Occipital lobe (tissue), 2 donors: Measurements from ENCODE around the gene CPAMD8. TPM values are rescaled to one million over a fixed set of nuclear protein-coding genes. Genes with fewer than 3 reads are reported as not detected.

Experiments
- small RNA-seq: library from RNA; depleted of rRNA; stranded (forward); fragments of <200 nt; gene quantifications from one replicate; pipeline ENCODE3, GENCODE V24; 2014
- total RNA-seq: library from RNA; depleted of rRNA; stranded (reverse); fragments of >200 nt; gene quantifications from one replicate; pipeline ENCODE4 v1.2.3, GENCODE V29; 2014

Gene CPAMD8
- total RNA-seq, 1 donor from 2014 or later, result 7.8 TPM

Small RNAs within 50 kb of the gene (small RNA-seq; reads per million reads assigned to genes)
- gene RN7SL823P (not detected), gene RN7SL835P (not detected)

Other genes starting within 250 kb of the CPAMD8 start
- gene SIN3B, start 197.4 kb downstream of the CPAMD8 start, total RNA-seq, result 32.9 TPM
- under 0.01 TPM for gene F2RL3, start 137.8 kb downstream of the CPAMD8 start, total RNA-seq
- 1.9 TPM for gene HAUS8, start 48.6 kb upstream of the CPAMD8 start, total RNA-seq
- gene MYO9B, start 49.0 kb upstream of the CPAMD8 start, total RNA-seq, result 24.0 TPM
- 10.1 TPM for gene USE1, start 188.5 kb upstream of the CPAMD8 start, total RNA-seq
- 1.4 TPM for gene OCEL1, start 199.4 kb upstream of the CPAMD8 start, total RNA-seq
- gene NR2F6, start 219.1 kb upstream of the CPAMD8 start, total RNA-seq, result 9.8 TPM
- 0.47 TPM for gene USHBP1, start 237.9 kb upstream of the CPAMD8 start, total RNA-seq
- 59.0 TPM for gene BABAM1, start 240.6 kb upstream of the CPAMD8 start, total RNA-seq